ENCODE data around the gene MAGEE2.
"Not testable (repeated sequence)": the region's sequence is repeated elsewhere in the genome, so short reads cannot be mapped to it uniquely, and the experiment has no call there.

The MAGEE2 gene

GRCh38 chrX:75784680-75785491, at the start of gene MAGEE2:
Gene MAGEE2 (minus strand): TSS chrX:75785254. CDS start chrX:75785051, 203 bp downstream.
- no peak for FAIRE-seq

- FAIRE-seq: no peak
These were observed 1.2 kb upstream of the MAGEE2 start for GRCh38 chrX:75786290-75786689.

GRCh38 chrX:75781611-75782010, 3.4 kb downstream of the MAGEE2 start:
- FAIRE-seq: no peak

GRCh38 chrX:75768063-75768462, 17.0 kb downstream of the MAGEE2 start:
- FAIRE-seq: not testable (repeated sequence)

GRCh38 chrX:75748431-75748830, 36.6 kb downstream of the MAGEE2 start:
- FAIRE-seq: no peak

- FAIRE-seq: no peak
These were observed 38.0 kb downstream of the MAGEE2 start for GRCh38 chrX:75746891-75747639.
